NCI-H446 (cell line): ENCODE measurements around the gene GTF3C5.
"Not testable (repeated sequence)": the region's sequence is repeated elsewhere in the genome, so short reads cannot be mapped to it uniquely, and the experiment has no call there.

Source experiments
- DNase-seq, 2 experiments: peaks; one replicate each; lab custom pipeline; 2025; lab: John Stamatoyannopoulos, UW

GTF3C5 gene

GRCh38 chr9:133054194-133054890, 23.5 kb downstream of the GTF3C5 start:
- no peak for DNase-seq

GRCh38 chr9:133054966-133055365, 24.2 kb downstream of the GTF3C5 start:
- DNase-seq = no peak

- DNase-seq = no peak
Measured at GRCh38 chr9:133055788-133056420, 25.1 kb downstream of the GTF3C5 start.

GRCh38 chr9:133056533-133056932, 25.7 kb downstream of the GTF3C5 start:
- no peak for DNase-seq

- DNase-seq = no peak
Measured at GRCh38 chr9:133057006-133057405, 26.2 kb downstream of the GTF3C5 start.

- no peak for DNase-seq
Measured at GRCh38 chr9:133057553-133057952, 26.8 kb downstream of the GTF3C5 start.

- no peak for DNase-seq
Measured at GRCh38 chr9:133058071-133058470, 27.3 kb downstream of the GTF3C5 start.

GRCh38 chr9:133058550-133059320, 27.9 kb downstream of the GTF3C5 start:
- DNase-seq = no peak

GRCh38 chr9:133059623-133060022, 28.8 kb downstream of the GTF3C5 start:
- DNase-seq = no peak

GRCh38 chr9:133060417-133060841, 29.6 kb downstream of the GTF3C5 start:
- DNase-seq = no peak

- not testable (repeated sequence) for DNase-seq
Measured at GRCh38 chr9:133061019-133061763, 30.4 kb downstream of the GTF3C5 start.

GRCh38 chr9:133061764-133062145, 31.0 kb downstream of the GTF3C5 start, which contains the start of gene CEL:
CEL (plus strand) TSS chr9:133061981; CDS start chr9:133062003, 22 bp downstream.
- not testable (repeated sequence) for DNase-seq

GRCh38 chr9:133062569-133062968, 31.8 kb downstream of the GTF3C5 start:
- not testable (repeated sequence) for DNase-seq

- DNase-seq = no peak
Measured at GRCh38 chr9:133063159-133063499, 32.3 kb downstream of the GTF3C5 start.

GRCh38 chr9:133063500-133064231, 32.9 kb downstream of the GTF3C5 start:
- no peak for DNase-seq

- no peak for DNase-seq
Measured at GRCh38 chr9:133064241-133065069, 33.7 kb downstream of the GTF3C5 start.

- no peak for DNase-seq
Measured at GRCh38 chr9:133065070-133065388, 34.2 kb downstream of the GTF3C5 start.

- DNase-seq = no peak
Measured at GRCh38 chr9:133066181-133066983, 35.6 kb downstream of the GTF3C5 start.

GRCh38 chr9:133067006-133067405, 36.2 kb downstream of the GTF3C5 start:
- no peak for DNase-seq

GRCh38 chr9:133067813-133068212, 37.0 kb downstream of the GTF3C5 start:
- DNase-seq = no peak
